Naive B cell (primary cell): Measurements from ENCODE around the gene PPP2R3B. TPM values are rescaled to one million over a fixed set of nuclear protein-coding genes. Genes with fewer than 3 reads are reported as not detected.
A peak's percentile ranks its signal among the peaks of the same experiment; 100 is the strongest.

Experiments
- ATAC-seq, 2 donors: fragments of 150-1000 bp; cut with Tn5 transposase; 2 replicates each; pipeline ENCODE4 v1.10.0; 2021; ENCODE audit warnings: low read depth in 2 of 2, mild to moderate bottlenecking in 2 of 2, moderate library complexity in 2 of 2
- DNase-seq: peaks from one replicate; pipeline ENCODE4 v3.0.0; 2022
- H3K27ac Mint-ChIP-seq, 6 donors: one replicate each; pipeline ENCODE4 v1.8.0; 2020 to 2022; ENCODE audit warnings: mild to moderate bottlenecking in 6 of 6, mixed read lengths in 6 of 6, moderate library complexity in 5 of 6, inconsistent platforms in 2 of 6
- H3K27me3 Mint-ChIP-seq, 3 donors: one replicate each; pipeline ENCODE4 v1.8.0; 2021 to 2022; ENCODE audit warnings: mixed read lengths in 3 of 3, mild to moderate bottlenecking in 1 of 3
- H3K36me3 Mint-ChIP-seq, 2 donors: one replicate each; pipeline ENCODE4 v1.8.0; 2020 to 2022; ENCODE audit warnings: mixed read lengths in 2 of 2, inconsistent platforms in 1 of 2, mild to moderate bottlenecking in 1 of 2
- H3K4me1 Mint-ChIP-seq, 3 donors: one replicate each; pipeline ENCODE4 v1.8.0; 2020 to 2022; ENCODE audit warnings: mixed read lengths in 3 of 3, inconsistent platforms in 1 of 3, mild to moderate bottlenecking in 1 of 3, moderate library complexity in 1 of 3
- H3K4me3 Mint-ChIP-seq, 8 donors: one replicate each; pipeline ENCODE4 v1.8.0; 2020 to 2022; ENCODE audit warnings: mild to moderate bottlenecking in 8 of 8, mixed read lengths in 8 of 8, moderate library complexity in 8 of 8, inconsistent platforms in 2 of 8
- H3K9me3 Mint-ChIP-seq, 7 donors: one replicate each; pipeline ENCODE4 v1.8.0; 2020 to 2022; ENCODE audit warnings: mixed read lengths in 7 of 7, mild to moderate bottlenecking in 5 of 7, inconsistent platforms in 2 of 7, moderate library complexity in 1 of 7
- polyA plus RNA-seq, 6 donors: library from polyadenylated mRNA; unstranded; fragments of 300-500 nt; fragmentation: Illumina TruSeq; gene quantifications; one replicate each; pipeline ENCODE4 v1.2.3, GENCODE V29; 2021; ENCODE audit warnings: low read depth in 6 of 6

PPP2R3B gene
- polyA plus RNA-seq, 6 donors from 2014 or later: 8.3 to 17.4 (median 12.4) TPM

DNA sequence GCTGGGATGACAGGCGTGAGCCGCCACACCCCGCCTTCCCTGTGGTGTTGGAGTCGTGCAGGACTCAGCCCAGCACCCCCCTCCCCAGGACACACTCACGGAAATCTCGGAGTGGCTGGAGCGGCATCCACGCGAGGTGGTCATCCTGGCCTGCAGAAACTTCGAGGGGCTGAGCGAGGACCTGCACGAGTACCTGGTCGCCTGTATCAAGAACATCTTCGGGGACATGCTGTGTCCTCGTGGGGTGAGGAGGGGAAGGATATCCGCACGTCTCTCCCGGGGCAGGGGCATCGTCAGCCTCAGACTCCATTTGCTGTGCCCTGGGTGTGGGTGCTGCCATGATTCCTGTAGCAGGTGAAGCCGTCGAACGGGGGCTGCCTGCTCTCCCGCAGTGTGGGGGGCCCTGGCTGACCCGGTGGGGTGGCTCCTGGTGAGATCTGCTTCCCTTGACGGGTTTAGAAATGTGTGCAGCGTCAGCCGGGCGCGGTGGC lies 95.3 kb downstream of the PPP2R3B start:
- Mint-ChIP-seq H3K4me1 (peaks cover 0 to 5% (median 2%) of the 10 kb centered on the region in 3 donors), H3K27ac (no peak overlapping the region), H3K9me3 (peaks cover 0 to 4% (median 0%) of the 10 kb centered on the region in 7 donors), H3K27me3 (no peaks in the 10 kb centered on the region), H3K4me3 (no peak overlapping the region), H3K36me3 (peaks cover 7% of the 10 kb centered on the region in 2 donors)
- ATAC-seq: no peak
- no peak for DNase-seq

DNA sequence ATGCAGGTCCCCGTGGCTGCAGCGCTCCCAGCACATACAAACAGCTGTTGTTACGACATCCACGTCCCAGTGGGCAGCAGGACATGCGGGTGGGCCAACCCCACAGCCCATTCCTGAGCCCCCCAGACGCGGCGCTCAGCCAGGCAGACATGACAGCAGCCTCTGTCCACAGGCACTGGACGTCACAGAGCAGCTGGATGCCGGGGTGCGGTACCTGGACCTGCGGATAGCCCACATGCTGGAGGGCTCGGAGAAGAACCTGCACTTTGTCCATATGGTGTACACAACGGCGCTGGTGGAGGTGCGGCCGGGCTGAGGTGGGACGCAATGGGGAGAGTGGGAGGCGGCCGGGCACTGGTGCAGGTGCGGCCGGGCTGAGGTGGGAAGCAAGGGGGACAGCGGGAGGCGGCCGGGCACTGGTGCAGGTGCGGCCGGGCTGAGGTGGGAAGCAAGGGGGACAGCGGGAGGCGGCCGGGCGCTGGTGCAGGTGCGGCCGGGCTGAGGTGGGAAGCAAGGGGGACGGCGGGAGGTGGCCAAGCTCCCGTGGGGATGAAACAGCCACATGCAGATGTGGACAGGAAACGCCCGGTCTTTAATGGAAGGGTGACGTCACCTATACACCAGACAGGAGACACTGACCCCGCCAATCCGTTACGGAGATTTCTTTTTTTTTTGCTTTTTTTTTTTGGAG lies 96.1 kb downstream of the PPP2R3B start:
- no peak for DNase-seq
- no peak for ATAC-seq
- peaks cover 5 to 7% of the 10 kb centered on the region in 2 donors for H3K36me3 Mint-ChIP-seq

DNA sequence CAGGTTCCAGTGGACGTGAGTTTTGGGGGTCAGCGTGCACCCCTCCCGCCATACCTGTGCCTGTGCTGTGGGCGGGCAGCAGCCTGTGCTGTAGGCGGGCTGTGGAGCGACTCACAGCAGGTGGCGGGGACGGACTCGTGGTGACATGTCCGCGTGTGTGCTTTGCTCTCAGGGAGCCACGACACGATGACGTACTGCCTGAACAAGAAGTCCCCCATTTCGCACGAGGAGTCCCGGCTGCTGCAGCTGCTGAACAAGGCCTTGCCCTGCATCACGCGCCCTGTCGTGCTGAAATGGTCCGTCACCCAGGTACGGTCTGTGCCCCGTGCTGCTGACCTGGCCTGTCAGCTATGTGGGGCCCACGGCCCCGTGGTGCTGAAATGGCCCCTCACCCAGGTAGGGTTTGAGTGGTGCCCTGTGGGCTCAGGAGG lies 98.1 kb downstream of the PPP2R3B start:
- peaks cover 3 to 20% (median 17%) of the 10 kb centered on the region in 3 donors for H3K4me1 Mint-ChIP-seq

More for the DNA sequence above, 96.1 kb downstream of the PPP2R3B start:
- no peak overlapping the region for H3K4me3 Mint-ChIP-seq
- no peak overlapping the region for H3K27ac Mint-ChIP-seq
- peaks cover 3 to 8% (median 7%) of the 10 kb centered on the region in 3 donors for H3K4me1 Mint-ChIP-seq
- peaks cover 0 to 4% (median 0%) of the 10 kb centered on the region in 7 donors for H3K9me3 Mint-ChIP-seq
- H3K27me3 Mint-ChIP-seq: no peaks in the 10 kb centered on the region

DNA sequence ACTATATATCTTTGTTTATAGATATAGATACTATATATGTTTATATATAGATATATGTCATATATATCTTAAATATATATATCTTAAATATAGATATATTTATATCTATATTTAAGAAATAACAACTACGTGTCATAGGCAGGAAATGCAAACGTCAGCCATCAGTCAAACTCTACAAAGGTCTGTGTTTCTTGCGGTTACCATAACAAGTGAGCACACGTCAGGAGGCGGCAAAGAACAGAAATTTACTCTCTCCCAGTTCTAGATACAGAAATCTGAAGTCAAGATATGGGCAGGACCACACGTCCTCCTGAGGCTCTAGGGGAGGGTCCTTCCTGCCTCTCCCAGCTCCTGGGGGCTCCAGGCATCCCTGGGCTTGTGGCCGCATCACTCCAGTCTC lies 99.0 kb downstream of the PPP2R3B start:
- no peak overlapping the region for H3K27ac Mint-ChIP-seq
- DNase-seq: no peak
- no peaks in the 10 kb centered on the region for H3K9me3 Mint-ChIP-seq
- no peak overlapping the region for H3K4me3 Mint-ChIP-seq
- H3K36me3 Mint-ChIP-seq: no peaks in the 10 kb centered on the region
- peaks cover 3 to 18% (median 17%) of the 10 kb centered on the region in 3 donors for H3K4me1 Mint-ChIP-seq
- no peaks in the 10 kb centered on the region for H3K27me3 Mint-ChIP-seq
- ATAC-seq: no peak

More for the DNA sequence above, 98.1 kb downstream of the PPP2R3B start:
- peaks cover 2 to 3% of the 10 kb centered on the region in 2 donors for H3K36me3 Mint-ChIP-seq
- H3K27me3 Mint-ChIP-seq: no peaks in the 10 kb centered on the region
- H3K4me3 Mint-ChIP-seq: no peak overlapping the region
- DNase-seq (no peak), ATAC-seq (no peak)
- H3K27ac Mint-ChIP-seq: peak overlapping the region in 1 of 6 donors; percentile 70
- H3K9me3 Mint-ChIP-seq: peaks cover 0 to 2% (median 0%) of the 10 kb centered on the region in 7 donors

DNA sequence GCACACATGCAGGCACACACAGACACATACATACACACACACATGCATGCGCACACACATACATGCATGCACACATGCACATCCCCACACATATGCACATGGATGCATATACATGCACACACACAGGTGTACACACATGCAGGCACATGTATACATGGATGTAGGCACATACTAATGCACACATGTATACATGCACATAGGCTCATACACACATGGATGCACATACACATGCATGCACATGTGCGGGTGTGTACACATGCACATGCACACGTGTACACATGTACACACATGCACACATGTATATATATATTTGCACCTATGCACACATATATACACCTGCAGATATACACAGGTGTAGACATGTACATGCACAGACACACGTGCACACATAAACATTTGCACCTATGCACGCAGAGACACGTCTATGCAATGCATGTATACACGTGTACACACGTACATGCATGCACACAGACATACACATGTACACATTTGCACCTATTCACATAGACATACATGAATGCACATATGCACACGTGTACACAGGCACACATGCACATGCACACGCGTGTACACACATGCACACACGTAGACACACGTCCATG lies 101.5 kb downstream of the PPP2R3B start:
- Mint-ChIP-seq H3K27me3 (no peaks in the 10 kb centered on the region), H3K4me3 (peak overlapping the region in 6 of 8 donors; percentile 2 to 92 (median 35)), H3K4me1 (peaks cover 3 to 30% (median 17%) of the 10 kb centered on the region in 3 donors), H3K27ac (no peak overlapping the region), H3K9me3 (no peaks in the 10 kb centered on the region), H3K36me3 (no peaks in the 10 kb centered on the region)
- no peak for DNase-seq
- ATAC-seq: no peak

Other genes with a start within 250 kb of the PPP2R3B start
- 1 to 10 TPM in 5 of 6 donors, not detected in 1; 2.6 to 6.5 (median 4.8) TPM for gene PLCXD1, start 105.5 kb downstream of the PPP2R3B start, polyA plus RNA-seq
- 10 to 100 TPM; 37.7 to 54.0 (median 41.6) TPM for gene GTPBP6, start 68.1 kb downstream of the PPP2R3B start, polyA plus RNA-seq
- not detected for gene SHOX, start 243.9 kb upstream of the PPP2R3B start, polyA plus RNA-seq